GM18519 (cell line): ENCODE results near the gene PRM2.
"Not testable (repeated sequence)": the region's sequence is repeated elsewhere in the genome, so short reads cannot be mapped to it uniquely, and the experiment has no call there.

Experiments used
- ATAC-seq: cut with Tn5 transposase; IDR thresholded peaks from one replicate; pipeline ENCODE4 v1.9.1; 2021; ENCODE audit warnings: mild to moderate bottlenecking, moderate library complexity; ENCODE audit not compliant: unreplicated experiment, low FRiP score

PRM2 gene

GRCh38 chr16:11307639-11308492 is 31.6 kb upstream of the PRM2 start:
- no peak for ATAC-seq

GRCh38 chr16:11306997-11307638 is 30.8 kb upstream of the PRM2 start:
- ATAC-seq: no peak

GRCh38 chr16:11306381-11306780 is 30.1 kb upstream of the PRM2 start:
- ATAC-seq: no peak

GRCh38 chr16:11303405-11304138 is 27.3 kb upstream of the PRM2 start:
- no peak for ATAC-seq

- ATAC-seq: no peak
Observed at GRCh38 chr16:11302977-11303376, 26.7 kb upstream of the PRM2 start.

GRCh38 chr16:11301645-11302501 is 25.6 kb upstream of the PRM2 start:
- no peak for ATAC-seq

- ATAC-seq: no peak
Observed at GRCh38 chr16:11300560-11300892, 24.2 kb upstream of the PRM2 start.

GRCh38 chr16:11299865-11300559 is 23.7 kb upstream of the PRM2 start:
- ATAC-seq: no peak

GRCh38 chr16:11298950-11299547 is 22.8 kb upstream of the PRM2 start:
- ATAC-seq: not testable (repeated sequence)

GRCh38 chr16:11298143-11298900 is 22.0 kb upstream of the PRM2 start:
- ATAC-seq: no peak

- peak; percentile 55 for ATAC-seq
Observed at GRCh38 chr16:11297492-11298142, 21.3 kb upstream of the PRM2 start.

GRCh38 chr16:11296706-11297491 is 20.6 kb upstream of the PRM2 start:
- ATAC-seq: no peak

GRCh38 chr16:11296351-11296705 is 20.0 kb upstream of the PRM2 start:
- no peak for ATAC-seq

GRCh38 chr16:11295672-11296071 is 19.4 kb upstream of the PRM2 start:
- ATAC-seq: no peak

GRCh38 chr16:11292076-11292748 is 15.9 kb upstream of the PRM2 start:
- no peak for ATAC-seq

- ATAC-seq: no peak
Observed at GRCh38 chr16:11291091-11291703, 14.9 kb upstream of the PRM2 start.
